Measurements from ENCODE around the gene TFEB. TPM values are rescaled to one million over a fixed set of nuclear protein-coding genes. Genes with fewer than 3 reads are reported as not detected.

TFEB gene
- total and polyA plus RNA-seq, 2 of the 8 experiments (the other 6 are each of a cell fraction or from before 2014, with no cell fraction given) = 2.3 to 6.7 TPM

GRCh38 chr6:41664271-41664670, 71.1 kb downstream of the TFEB start (continued):
- TF ChIP-seq SIN3A (conservative IDR thresholded peaks at IDR 0.05 in 1 of 2, IDR thresholded peaks at IDR 0.05 in 1 of 2; ENCODE audit: low read depth in 1 of 2, low read length in 2 of 2) = no peak
- TF ChIP-seq SRF (IDR thresholded peaks at IDR 0.05; ENCODE audit: low read depth, low read length) = no peak
